RWPE2 (cell line): ENCODE data around the gene PIP5K1B.

Experiments used
- ATAC-seq: fragments of 200-7000 bp; cut with Tn5 transposase; 3 replicates; pipeline ENCODE4 v1.9.1; 2021; ENCODE audit warnings: low read depth
- DNase-seq: peaks from one replicate; pipeline ENCODE4 v3.0.0-alpha.2; 2020; ENCODE audit warnings: low spot score
- H3K27ac ChIP-seq: fragments of 450-650 bp; 2 replicates; pipeline ENCODE4 v1.5.1; 2017; ENCODE audit warnings: mild to moderate bottlenecking; ENCODE audit not compliant: poor library complexity, severe bottlenecking
- H3K27me3 ChIP-seq: fragments of 250-450 bp; sonication (Bioruptor Pico); 2 replicates; pipeline ENCODE4 v1.5.1; 2021; ENCODE audit warnings: mild to moderate bottlenecking, moderate library complexity; ENCODE audit not compliant: insufficient read depth, poor library complexity, severe bottlenecking
- H3K36me3 ChIP-seq: fragments of 250-450 bp; sonication (Bioruptor Pico); 2 replicates; pipeline ENCODE4 v1.5.1; 2020; ENCODE audit warnings: low read depth, mild to moderate bottlenecking, moderate library complexity
- H3K4me1 ChIP-seq: fragments of 250-450 bp; sonication (Bioruptor Pico); 2 replicates; pipeline ENCODE4 v1.5.1; 2021; ENCODE audit warnings: mild to moderate bottlenecking, moderate library complexity; ENCODE audit not compliant: insufficient read depth, poor library complexity, severe bottlenecking
- H3K4me3 ChIP-seq: fragments of 250-450 bp; sonication (Bioruptor Pico); 2 replicates; pipeline ENCODE4 v1.5.1; 2021; ENCODE audit warnings: mild to moderate bottlenecking, moderate library complexity; ENCODE audit not compliant: severe bottlenecking
- H3K9me3 ChIP-seq: fragments of 250-450 bp; sonication (Bioruptor Pico); 2 replicates; pipeline ENCODE4 v1.5.1; 2021; ENCODE audit warnings: mild to moderate bottlenecking, moderate library complexity; ENCODE audit not compliant: severe bottlenecking
- CTCF ChIP-seq: fragments of 450-650 bp; IDR thresholded peaks from one replicate; pipeline ENCODE4 v1.5.1; 2017; ENCODE audit warnings: mild to moderate bottlenecking, moderate library complexity; ENCODE audit not compliant: poor library complexity, severe bottlenecking

The PIP5K1B gene

GRCh38 chr9:68904454-68904853, 199.4 kb downstream of the PIP5K1B start:
- ATAC-seq (no peak), DNase-seq (no peak)
- peaks cover 3% of the 10 kb centered on the region for H3K27me3 ChIP-seq
- H3K4me1 ChIP-seq: no peaks in the 10 kb centered on the region
- TF ChIP-seq CTCF: no peak
- H3K27ac ChIP-seq: no peak overlapping the region
- H3K9me3 ChIP-seq: no peaks in the 10 kb centered on the region
- no peaks in the 10 kb centered on the region for H3K36me3 ChIP-seq
- no peak overlapping the region for H3K4me3 ChIP-seq

DNA sequence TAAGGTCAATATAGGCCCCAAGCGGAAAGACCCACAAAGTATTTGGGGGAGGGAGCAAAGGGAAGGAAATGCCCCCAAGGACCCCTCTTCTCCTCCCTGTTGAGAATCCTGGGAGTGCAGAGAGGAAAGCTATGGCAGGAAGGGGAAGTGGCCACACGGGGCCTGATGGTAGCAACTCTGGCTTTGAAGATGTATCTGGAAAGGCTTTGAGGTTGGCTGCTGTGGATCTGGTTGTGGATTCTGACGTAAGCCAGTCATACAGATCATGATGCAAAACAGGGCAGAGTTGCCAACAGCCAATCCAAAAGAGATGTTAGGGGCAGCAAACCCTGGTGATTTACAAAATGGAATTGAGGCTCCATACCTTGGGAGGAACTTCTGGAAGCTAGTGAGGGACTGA, 200.1 kb downstream of the PIP5K1B start:
- H3K4me1 ChIP-seq: no peaks in the 10 kb centered on the region
- H3K27me3 ChIP-seq: peaks cover 3% of the 10 kb centered on the region
- ATAC-seq (no peak), DNase-seq (no peak)
- H3K36me3 ChIP-seq: no peaks in the 10 kb centered on the region
- no peaks in the 10 kb centered on the region for H3K9me3 ChIP-seq
- no peak for TF ChIP-seq CTCF
- no peak overlapping the region for H3K4me3 ChIP-seq
- no peak overlapping the region for H3K27ac ChIP-seq

GRCh38 chr9:68907910-68908309, 202.9 kb downstream of the PIP5K1B start:
- ATAC-seq: no peak

GRCh38 chr9:68912561-68912960, 207.5 kb downstream of the PIP5K1B start:
- no peak for DNase-seq
- peaks cover 5% of the 10 kb centered on the region for H3K27me3 ChIP-seq
- no peaks in the 10 kb centered on the region for H3K9me3 ChIP-seq
- no peak overlapping the region for H3K27ac ChIP-seq
- H3K4me1 ChIP-seq: no peaks in the 10 kb centered on the region
- no peak for TF ChIP-seq CTCF
- no peak for ATAC-seq
- H3K4me3 ChIP-seq: no peak overlapping the region
- no peaks in the 10 kb centered on the region for H3K36me3 ChIP-seq

More at GRCh38 chr9:68907910-68908309, 202.9 kb downstream of the PIP5K1B start:
- Histone ChIP-seq H3K4me1 (no peaks in the 10 kb centered on the region), H3K9me3 (no peaks in the 10 kb centered on the region), H3K27me3 (peaks cover 3% of the 10 kb centered on the region), H3K27ac (no peak overlapping the region), H3K36me3 (no peaks in the 10 kb centered on the region), H3K4me3 (no peak overlapping the region)
- no peak for DNase-seq
- TF ChIP-seq CTCF: no peak

DNA sequence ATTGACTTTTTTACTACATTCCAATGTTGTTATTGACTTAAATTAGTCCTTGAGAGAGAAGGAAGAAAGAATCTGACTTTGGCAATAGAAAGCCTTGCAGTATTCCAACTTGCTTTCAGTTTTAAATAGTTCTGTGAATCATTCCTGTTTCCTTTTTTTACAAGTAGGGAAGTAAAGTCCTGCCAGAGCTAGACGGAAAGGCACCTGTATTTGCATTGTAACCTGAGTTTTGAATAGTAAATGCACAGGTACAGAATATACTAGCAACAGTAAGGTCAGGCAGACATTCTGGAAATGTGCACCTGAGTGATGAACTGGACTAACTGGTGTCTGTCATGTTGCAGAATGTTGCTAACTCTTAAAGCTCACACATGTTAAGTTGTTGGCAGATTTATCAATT, 208.0 kb downstream of the PIP5K1B start:
- no peak for ATAC-seq

More for the DNA sequence above, 208.0 kb downstream of the PIP5K1B start:
- Histone ChIP-seq H3K27ac (no peak overlapping the region), H3K36me3 (no peaks in the 10 kb centered on the region), H3K4me1 (no peaks in the 10 kb centered on the region), H3K27me3 (peaks cover 5% of the 10 kb centered on the region), H3K9me3 (no peaks in the 10 kb centered on the region), H3K4me3 (no peak overlapping the region)
- DNase-seq: no peak
- no peak for TF ChIP-seq CTCF
